ENCODE measurements around the gene CPNE8.

Gene CPNE8

GRCh38 chr12:38628288-38628687 is 277.1 kb downstream of the CPNE8 start:
- no peak for DNase-seq

- DNase-seq: no peak
These were observed 280.1 kb downstream of the CPNE8 start for GRCh38 chr12:38625306-38625705.

- no peak for DNase-seq
These were observed 291.2 kb downstream of the CPNE8 start for GRCh38 chr12:38614171-38614570.

GRCh38 chr12:38610808-38611350 is 294.5 kb downstream of the CPNE8 start:
- no peak for DNase-seq

- no peak for DNase-seq
These were observed 298.1 kb downstream of the CPNE8 start for GRCh38 chr12:38607295-38607694.
